GM21423 (cell line): Measurements from ENCODE around the gene RAB17.
"Not testable (repeated sequence)": the region's sequence is repeated elsewhere in the genome, so short reads cannot be mapped to it uniquely, and the experiment has no call there.

Experiments used
- ATAC-seq: cut with Tn5 transposase; IDR thresholded peaks from one replicate; pipeline ENCODE4 v1.9.1; 2021; ENCODE audit warnings: mild to moderate bottlenecking, moderate library complexity; ENCODE audit not compliant: unreplicated experiment

Gene RAB17

DNA sequence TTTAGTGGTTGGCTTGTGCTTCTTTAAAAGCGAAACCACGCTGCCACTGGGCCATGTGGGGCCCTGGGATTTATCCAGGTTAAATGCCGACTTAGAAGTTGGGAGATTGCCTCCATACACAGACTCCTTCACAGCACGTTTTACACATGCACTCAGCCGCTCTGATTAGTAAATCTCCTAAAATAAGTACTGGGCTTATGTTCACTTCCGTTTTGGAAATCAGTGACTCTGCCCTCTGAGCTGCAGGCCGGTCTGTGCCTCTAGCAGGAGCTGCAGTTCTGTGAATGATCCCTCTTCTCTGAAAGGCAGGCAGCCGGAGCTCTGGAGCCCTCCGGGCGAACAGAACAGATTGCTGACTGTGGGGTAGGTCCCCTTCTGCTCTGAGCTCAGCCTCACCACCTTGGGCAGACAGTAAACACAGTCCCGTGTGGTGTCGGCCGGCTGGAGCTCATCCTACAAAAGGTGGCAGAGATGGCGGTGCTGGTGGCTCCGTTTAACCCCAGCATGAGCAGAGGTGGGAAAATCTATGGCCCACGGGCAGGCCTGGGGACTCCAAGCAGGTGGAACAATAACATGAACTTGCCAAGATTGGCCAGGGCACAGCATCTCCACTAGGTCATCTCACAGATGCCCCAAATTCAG lies 9.8 kb upstream of the RAB17 start:
- no peak for ATAC-seq

GRCh38 chr2:237599465-237600110 lies 9.1 kb upstream of the RAB17 start:
- no peak for ATAC-seq

DNA sequence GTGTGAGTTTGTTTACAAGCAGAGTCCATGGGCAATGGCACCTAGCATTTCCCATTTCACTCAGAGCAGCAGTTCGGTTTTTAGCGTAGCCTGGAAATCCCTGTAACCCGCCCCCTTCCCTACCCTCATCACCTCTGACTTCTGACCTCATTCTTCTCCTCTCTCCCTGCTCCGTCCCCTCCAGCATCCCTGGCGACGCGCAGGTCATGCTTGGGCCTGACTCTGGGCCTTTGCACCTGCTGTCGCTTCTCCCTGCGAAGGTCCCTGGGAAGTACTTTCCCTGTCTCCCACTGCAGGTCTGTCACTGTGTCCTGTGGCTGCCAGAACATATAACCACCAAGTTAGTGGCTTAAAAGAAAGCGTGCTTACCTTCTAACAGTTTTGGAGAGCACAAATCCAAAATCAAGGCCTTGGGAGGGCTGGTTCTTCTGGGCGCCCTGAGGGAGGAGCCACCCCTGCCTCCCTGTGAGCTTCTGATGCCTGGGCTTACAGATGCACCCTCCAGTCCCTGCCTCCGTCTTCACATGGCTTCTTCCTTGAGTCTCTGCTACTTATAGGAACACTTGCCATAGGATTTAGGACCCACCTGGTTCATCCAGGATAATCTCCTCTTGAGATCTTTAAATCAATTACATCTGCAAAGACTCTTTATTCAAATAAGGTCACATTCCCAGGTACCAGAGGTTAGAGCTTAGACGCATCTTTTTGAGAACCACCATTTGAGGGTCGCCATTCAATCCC lies 8.1 kb upstream of the RAB17 start:
- no peak for ATAC-seq

DNA sequence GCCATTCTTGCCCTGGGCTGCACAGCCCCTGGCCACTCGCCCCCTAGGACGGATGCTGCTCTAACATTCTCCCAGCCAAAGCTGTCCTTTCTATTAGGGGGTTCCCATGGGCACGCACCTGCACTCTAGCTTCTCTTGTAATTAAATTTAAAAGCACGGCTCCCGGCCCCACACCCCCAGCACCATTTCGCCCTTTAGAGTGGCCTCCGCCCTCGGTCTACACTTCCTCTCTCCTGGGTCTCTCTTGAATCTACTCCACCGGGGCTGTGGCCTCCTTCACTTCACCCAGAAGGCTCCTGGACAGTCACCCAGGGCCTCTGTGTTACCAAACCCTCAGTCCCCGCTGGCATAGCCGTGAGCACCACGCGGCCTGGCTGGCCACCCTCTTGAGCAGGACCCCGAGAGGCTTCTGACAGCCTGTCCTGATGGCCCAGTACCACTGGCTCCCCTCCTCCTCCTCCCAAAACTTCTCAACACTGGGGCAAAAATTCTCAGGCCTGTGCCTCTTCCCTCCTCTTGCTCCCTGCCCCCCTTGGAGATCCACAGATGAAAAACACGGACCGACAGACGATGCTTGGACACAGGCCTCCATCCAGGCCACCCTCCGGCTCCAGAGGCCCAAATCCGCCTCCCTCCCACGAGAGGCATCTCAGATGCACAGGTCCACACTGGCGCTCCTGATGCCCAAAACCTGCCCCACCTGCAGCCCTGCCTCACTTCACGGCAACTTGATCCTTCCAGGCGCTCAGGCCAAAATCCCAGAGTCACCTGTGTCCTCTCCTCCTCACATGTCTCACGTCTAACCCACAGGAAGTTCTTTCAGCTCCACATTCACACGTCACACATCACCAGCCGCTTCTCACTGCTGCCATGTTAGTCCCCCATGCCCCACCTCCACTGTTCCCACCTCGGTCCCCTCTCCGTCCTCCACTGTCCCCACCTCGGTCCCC lies 6.9 kb upstream of the RAB17 start:
- no peak for ATAC-seq

DNA sequence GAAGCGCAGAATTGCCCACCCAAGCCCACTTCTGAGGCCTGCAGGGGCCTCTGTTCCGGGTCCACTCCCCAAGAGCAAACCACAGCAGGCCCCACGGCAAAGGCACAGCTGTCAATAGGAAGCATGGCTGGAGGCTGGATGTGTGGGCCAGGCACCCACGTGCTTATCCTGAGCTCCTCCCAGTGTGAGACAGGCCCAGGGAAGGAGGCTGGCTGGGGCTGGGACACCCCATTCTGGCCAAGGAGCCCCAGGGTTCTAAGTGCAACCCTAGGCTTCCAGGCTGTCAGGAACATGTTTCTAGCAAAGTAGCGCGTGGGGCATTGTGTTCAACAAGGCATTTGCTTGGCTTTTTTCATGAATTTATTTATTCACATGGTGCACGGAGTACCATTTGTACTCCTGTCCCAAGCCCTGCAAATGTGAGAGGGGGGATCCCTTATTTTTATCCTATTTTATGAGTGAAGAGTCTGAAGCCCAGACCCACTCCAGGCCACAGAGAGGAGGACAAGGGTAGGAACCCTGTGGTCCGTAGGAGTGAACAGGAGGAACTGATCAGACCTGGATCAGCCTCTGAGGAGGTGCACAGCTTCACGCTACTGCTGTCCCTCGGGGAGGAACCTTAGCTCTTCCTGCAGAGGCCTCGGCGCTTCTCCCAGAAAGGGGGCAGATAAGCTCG lies 6.1 kb upstream of the RAB17 start:
- no peak for ATAC-seq

DNA sequence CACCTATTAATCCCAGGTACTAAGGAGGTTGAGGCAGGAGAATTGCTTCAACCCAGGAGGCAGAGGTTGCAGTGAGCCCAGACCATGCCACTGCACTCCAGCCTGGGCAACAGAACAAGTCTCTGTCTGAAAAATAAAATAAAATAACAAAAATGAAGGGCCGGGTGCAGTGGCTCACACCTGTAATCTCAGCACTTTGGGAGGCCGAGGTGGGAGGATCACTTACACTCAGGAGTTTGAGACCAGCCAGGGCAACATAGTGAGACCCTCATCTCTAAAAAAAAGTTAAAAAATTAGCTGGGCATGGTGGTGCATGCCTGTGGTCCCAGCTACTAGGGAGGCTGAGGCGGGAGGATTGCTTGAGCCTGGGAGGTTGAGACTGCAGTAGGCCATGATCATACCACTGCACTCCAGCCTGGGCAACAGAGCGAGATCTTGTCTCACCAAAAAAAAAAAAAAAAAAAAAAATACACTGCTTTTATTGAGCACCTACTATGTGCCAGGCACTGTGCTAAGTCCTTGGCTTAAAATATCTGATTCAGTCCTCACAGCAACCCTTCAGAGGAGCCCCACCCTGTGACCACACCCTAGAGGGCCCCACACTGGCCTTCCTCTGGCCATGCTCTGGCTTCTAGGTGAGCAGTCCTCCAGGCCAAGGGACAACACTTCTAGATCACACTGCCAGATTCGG lies 5.4 kb upstream of the RAB17 start:
- ATAC-seq: not testable (repeated sequence)

GRCh38 chr2:237594514-237594871 lies 4.0 kb upstream of the RAB17 start:
- no peak for ATAC-seq

DNA sequence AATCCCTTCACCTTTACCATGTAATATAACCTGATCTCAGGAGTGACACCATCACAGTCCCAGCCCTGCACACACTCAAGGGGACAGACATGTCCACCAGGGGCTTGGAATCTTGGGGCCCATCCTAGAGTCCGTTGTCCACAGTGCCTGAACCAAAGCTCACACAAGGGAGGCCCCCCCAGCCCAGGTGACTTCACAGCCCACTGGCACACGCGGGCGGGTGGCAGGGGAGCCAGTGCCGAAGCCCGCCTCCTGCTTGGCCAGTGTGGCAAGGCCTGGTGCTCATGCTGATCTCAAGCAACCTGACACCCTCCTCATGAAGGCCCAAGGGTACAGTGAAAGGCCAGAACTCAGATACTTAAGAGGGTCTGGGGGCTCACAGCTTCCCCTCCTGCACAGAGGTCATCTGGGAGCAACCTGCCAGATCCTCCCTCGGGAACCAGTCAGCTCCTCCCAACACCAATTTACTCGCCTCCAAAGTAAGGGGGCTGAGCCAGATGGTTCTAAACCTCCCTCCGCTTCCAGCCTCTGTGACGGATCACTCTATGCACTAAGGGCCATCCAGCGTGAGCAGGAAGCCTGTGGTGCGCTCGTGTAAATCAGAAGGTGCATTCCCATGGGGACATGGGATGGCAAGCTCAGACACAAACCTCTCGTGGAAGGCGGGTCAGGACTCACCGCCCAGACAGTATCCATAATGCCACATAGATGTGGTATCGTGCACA lies 3.2 kb upstream of the RAB17 start:
- ATAC-seq: no peak

DNA sequence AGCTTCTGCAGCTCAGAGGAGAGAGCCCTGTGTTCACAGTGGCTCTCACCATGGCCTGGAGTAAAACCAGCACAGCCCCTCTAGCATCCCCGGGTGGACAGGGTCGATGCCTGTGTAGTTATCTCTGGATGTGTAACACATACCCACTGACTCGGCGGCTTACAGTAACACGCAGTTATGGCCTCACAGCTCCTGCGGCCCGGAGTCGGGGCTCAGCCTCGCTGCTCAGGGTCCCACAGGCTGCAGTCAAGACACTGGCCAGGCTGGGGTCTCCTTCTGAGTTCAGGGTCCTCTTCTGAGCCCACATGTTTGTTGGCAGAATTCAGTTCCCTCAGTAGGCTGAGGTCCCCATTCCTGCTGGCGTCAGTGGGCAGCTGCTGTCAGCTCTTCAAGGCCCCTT lies 2.5 kb upstream of the RAB17 start:
- no peak for ATAC-seq

- ATAC-seq: no peak
Observed at GRCh38 chr2:237592425-237592980, 2.0 kb upstream of the RAB17 start.

- ATAC-seq: no peak
Observed at GRCh38 chr2:237591141-237591881, 777 bp upstream of the RAB17 start.

DNA sequence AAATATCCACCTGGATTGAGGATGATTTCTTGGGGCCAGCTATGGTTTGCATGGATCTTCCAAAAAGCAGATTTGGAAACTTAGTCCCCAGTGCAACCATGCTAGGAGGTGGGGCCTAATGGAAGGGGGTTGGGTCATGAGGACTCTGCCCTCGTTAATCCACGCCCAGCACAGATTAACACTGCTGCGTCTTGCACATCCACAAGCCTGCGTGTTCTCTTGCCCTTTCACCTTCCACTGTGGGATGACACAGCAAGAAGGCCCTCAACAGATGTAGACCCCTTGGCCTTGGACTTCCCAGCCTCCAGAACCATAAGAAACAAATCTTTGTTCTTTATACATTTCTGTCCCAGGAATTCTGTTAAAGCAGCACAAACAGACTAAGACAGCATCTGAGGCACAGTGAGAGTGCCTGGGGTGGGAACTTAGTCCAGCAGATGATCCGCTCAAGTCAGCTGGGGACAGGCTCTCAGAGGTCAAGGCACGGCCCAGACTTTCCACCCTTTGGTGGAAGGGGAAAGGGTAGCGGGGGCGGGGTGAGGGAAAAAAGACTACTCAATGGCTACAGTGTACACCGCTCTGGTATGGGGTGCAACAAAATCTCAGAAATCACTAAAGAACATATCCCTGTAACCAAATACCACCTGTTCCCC lies 2.4 kb downstream of the RAB17 start:
- no peak for ATAC-seq

DNA sequence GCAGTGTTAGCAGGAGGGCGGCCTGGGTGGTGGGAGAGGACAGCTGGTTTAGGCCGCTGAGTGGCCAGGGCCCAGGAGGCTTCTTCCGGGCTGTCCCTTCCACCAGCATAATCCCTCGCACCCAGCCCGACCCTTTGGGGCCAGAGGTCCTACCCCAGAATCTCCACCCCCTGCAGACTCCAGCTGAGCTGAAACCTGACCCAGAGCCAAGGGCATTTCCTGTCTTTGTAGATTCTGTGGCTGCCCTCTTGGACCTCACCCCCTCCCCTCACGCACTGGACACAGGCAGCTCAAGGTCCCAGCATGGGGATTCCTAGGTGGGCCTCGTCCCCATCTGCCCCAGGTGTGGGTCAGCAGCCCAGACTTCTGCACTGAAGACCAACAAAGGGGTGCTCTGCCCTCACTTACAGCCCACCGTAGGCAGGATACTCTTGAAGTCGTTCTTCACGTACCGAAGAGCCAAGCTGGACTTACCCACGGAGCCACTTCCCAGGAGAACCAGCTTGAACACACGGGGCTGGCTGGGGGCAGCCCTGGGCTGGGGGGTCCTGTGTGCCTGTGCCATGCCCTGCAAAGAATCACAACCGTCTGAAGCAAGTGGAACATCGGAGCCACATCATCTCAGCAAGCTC lies 4.8 kb downstream of the RAB17 start:
- ATAC-seq: no peak

DNA sequence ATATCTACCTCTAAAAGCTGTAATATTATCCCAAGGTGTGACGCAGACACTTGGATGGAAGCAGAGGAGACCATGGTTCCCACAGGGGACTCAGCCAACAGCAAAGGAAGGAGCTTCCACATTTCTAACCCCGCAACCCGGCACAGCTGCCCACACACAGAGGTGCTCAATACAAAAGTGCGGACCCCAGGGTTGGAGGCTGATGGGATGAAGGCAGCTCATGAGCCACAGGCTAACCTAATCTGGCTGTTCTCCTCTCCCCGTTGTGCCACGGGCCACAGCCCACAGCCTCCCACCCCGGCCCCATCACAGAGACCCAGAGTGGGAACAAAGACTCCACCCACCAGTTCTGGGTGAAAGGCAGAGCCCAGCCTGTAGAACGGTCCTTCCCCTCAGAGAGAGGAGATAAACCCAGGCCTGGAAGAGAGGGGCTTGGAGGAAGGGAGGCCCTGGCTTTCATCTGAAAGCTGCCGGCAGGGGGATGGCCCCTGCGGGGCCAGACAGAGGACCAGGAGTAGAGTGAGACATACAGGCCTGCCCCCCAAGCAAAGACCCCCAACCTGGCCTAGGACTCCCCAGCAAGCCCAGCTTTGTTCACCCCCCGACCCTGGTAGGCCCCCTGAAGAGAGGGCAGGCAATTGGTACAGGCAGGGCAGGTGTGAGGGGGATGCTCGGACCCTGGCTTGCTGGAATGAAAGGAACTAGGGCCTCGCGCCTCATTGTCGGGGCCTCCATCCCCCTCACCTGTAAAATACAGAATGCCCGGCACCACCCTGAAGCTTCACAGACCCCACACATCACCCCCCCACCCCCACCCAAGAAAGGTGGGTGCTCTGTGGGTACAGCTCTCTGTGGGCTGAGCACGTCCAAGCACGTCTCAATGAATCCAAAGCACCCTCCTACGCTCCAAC lies 6.9 kb downstream of the RAB17 start:
- no peak for ATAC-seq

GRCh38 chr2:237581751-237582746 lies 8.5 kb downstream of the RAB17 start:
- no peak for ATAC-seq
